ENCODE measurements around the gene CDHR2. TPM values are rescaled to one million over a fixed set of nuclear protein-coding genes. Genes with fewer than 3 reads are reported as not detected.

CDHR2 gene
- total RNA-seq, 2 donors from 2014 or later: 0.37 to 0.89 TPM

DNA sequence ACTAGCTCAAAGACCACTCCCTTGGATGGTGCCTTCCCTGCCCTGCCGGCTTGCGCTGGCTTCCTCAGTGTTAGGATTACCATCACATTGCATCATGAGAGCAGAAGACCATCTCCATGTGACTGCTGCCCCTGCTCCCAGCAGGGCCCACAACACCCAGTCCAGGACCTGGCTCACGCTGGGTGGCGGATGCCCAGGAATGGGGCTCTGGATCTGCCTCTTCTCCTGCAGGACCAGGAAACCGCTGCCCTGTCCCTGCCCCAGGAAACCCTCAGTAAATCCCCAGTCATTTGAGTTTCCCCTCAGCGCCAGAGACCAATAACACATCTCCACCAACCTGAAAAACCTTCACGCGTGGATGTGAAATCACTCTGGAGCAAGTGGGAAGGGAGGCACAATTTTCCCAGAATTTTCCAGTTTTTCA, 8.7 kb upstream of the CDHR2 start:
- TF ChIP-seq, protein P1, sequence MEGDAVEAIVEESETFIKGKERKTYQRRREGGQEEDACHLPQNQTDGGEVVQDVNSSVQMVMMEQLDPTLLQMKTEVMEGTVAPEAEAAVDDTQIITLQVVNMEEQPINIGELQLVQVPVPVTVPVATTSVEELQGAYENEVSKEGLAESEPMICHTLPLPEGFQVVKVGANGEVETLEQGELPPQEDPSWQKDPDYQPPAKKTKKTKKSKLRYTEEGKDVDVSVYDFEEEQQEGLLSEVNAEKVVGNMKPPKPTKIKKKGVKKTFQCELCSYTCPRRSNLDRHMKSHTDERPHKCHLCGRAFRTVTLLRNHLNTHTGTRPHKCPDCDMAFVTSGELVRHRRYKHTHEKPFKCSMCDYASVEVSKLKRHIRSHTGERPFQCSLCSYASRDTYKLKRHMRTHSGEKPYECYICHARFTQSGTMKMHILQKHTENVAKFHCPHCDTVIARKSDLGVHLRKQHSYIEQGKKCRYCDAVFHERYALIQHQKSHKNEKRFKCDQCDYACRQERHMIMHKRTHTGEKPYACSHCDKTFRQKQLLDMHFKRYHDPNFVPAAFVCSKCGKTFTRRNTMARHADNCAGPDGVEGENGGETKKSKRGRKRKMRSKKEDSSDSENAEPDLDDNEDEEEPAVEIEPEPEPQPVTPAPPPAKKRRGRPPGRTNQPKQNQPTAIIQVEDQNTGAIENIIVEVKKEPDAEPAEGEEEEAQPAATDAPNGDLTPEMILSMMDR (conservative IDR thresholded peaks at IDR 0.05): no peak
- Mint-ChIP-seq H3K4me1 (peaks cover 35% of the 10 kb centered on the region), H3K27ac (peak overlapping the region; percentile 93), H3K9me3 (no peaks in the 10 kb centered on the region), H3K4me3 (no peak overlapping the region), H3K27me3 (ENCODE audit: insufficient read depth) (no peaks in the 10 kb centered on the region), H3K36me3 (ENCODE audit: low read depth) (no peaks in the 10 kb centered on the region)
- no peaks in the 10 kb centered on the region for H3K27me3 ChIP-seq (ENCODE audit: control insufficient read depth, insufficient read depth, low read length, poor library complexity, severe bottlenecking)
- H3K4me1 ChIP-seq (ENCODE audit: control insufficient read depth, insufficient read depth, low read length): peaks cover 12% of the 10 kb centered on the region
- no peaks in the 10 kb centered on the region for H3K9me3 ChIP-seq (ENCODE audit: control insufficient read depth, low read length)
- H3K36me3 ChIP-seq (ENCODE audit: control insufficient read depth, insufficient read depth, low read length): peaks cover under 1% of the 10 kb centered on the region
- no peak overlapping the region for H3K4me3 ChIP-seq (ENCODE audit: low read length)
- no peak overlapping the region for H3K9ac ChIP-seq (ENCODE audit: extremely low read depth, low read length, poor library complexity, severe bottlenecking)
- peak; percentile 47 for DNase-seq
- 91 to 94% methylated on average over 5 to 8 of the region's 8 CpGs for WGBS, 2 experiments (ENCODE audit: insufficient coverage in 1 of 2, insufficient read length in 1 of 2)
- H3K27ac ChIP-seq (ENCODE audit: low read depth, low read length): no peak overlapping the region

DNA sequence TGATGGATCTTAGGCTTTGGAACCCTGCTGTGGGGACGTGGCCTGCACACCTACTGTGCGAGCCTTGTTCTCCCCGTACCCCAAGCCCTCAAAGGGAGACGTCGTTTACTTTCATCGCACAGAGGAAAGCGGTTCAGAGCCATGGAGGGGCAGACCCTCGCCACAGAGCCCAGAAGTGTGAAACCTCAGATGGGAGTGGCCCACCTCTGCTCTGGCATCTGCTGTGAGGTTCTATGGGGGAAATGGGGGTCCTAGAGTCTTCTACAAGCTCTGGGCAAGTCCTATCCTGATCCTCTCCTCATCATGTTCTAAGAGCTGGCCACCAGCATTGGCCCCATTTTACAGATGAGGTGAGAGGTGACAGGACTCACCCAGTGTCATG, 8.2 kb upstream of the CDHR2 start:
- Mint-ChIP-seq H3K27ac (peak overlapping the region; percentile 93), H3K36me3 (ENCODE audit: low read depth) (no peaks in the 10 kb centered on the region), H3K4me3 (no peak overlapping the region), H3K4me1 (peaks cover 35% of the 10 kb centered on the region), H3K9me3 (no peaks in the 10 kb centered on the region), H3K27me3 (ENCODE audit: insufficient read depth) (no peaks in the 10 kb centered on the region)
- Histone ChIP-seq H3K27me3 (ENCODE audit: control insufficient read depth, insufficient read depth, low read length, poor library complexity, severe bottlenecking) (no peaks in the 10 kb centered on the region), H3K36me3 (ENCODE audit: control insufficient read depth, insufficient read depth, low read length) (no peaks in the 10 kb centered on the region), H3K4me3 (ENCODE audit: low read length) (peak overlapping the region; percentile 83), H3K27ac (ENCODE audit: low read depth, low read length) (no peak overlapping the region), H3K9ac (ENCODE audit: extremely low read depth, low read length, poor library complexity, severe bottlenecking) (peak overlapping the region; percentile 34), H3K9me3 (ENCODE audit: control insufficient read depth, low read length) (no peaks in the 10 kb centered on the region), H3K4me1 (ENCODE audit: control insufficient read depth, insufficient read depth, low read length) (peaks cover 12% of the 10 kb centered on the region)
- 91 to 96% methylated on average over 8 of the region's 8 CpGs for WGBS, 2 experiments (ENCODE audit: insufficient coverage in 1 of 2, insufficient read length in 1 of 2)
- TF ChIP-seq, protein P1 (conservative IDR thresholded peaks at IDR 0.05): no peak
- DNase-seq: peak; percentile 43

DNA sequence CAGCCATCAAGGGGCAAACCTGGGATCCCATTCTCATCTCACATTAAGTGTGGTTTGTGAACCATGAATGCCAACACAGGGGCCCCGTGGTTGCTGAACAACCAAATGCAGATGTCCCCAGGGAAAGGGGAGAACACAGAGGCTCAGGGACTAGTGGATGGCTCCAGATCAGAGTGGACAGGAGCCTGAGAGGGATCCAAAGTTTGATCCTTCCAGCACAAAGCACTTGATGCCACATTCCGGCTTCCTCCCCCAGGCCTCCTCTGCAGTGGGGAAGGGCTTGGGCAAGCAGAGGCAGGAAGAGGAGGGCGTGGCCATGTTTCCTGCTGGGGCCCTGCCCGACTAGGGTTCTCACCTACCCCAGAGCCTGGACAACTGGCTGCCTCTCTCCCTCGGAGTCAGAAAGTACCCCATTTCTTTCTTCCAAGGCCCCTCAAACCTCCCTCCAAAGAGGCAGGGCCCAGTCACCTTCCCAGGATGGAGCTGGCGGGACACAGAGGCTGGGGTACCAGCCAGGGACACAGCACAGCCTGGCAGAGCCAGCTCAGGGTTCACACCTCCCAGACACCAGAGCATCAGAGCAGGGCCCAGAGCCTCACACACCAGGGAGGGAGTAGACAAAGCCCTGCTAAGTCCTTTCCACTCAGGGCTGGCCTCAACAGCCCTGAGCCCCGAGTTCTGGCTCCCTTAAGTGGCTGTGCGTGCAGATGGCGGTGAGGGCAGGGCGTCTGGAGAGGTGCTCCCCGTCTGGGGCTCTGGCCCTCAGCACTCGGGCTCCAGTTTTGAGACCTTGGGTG, 7.6 kb upstream of the CDHR2 start:
- no peaks in the 10 kb centered on the region for H3K27me3 Mint-ChIP-seq (ENCODE audit: insufficient read depth)
- no peaks in the 10 kb centered on the region for H3K9me3 Mint-ChIP-seq
- H3K36me3 Mint-ChIP-seq (ENCODE audit: low read depth): no peaks in the 10 kb centered on the region
- Histone ChIP-seq H3K4me1 (ENCODE audit: control insufficient read depth, insufficient read depth, low read length) (peaks cover 12% of the 10 kb centered on the region), H3K27ac (ENCODE audit: low read depth, low read length) (no peak overlapping the region), H3K27me3 (ENCODE audit: control insufficient read depth, insufficient read depth, low read length, poor library complexity, severe bottlenecking) (no peaks in the 10 kb centered on the region), H3K36me3 (ENCODE audit: control insufficient read depth, insufficient read depth, low read length) (peaks cover 2% of the 10 kb centered on the region), H3K9me3 (ENCODE audit: control insufficient read depth, low read length) (no peaks in the 10 kb centered on the region), H3K4me3 (ENCODE audit: low read length) (peak overlapping the region; percentile 83), H3K9ac (ENCODE audit: extremely low read depth, low read length, poor library complexity, severe bottlenecking) (peak overlapping the region; percentile 34)
- TF ChIP-seq, protein P1 (conservative IDR thresholded peaks at IDR 0.05): no peak
- H3K27ac Mint-ChIP-seq: peak overlapping the region; percentile 93
- peak; percentile 91 for DNase-seq
- WGBS, 2 experiments (ENCODE audit: insufficient coverage in 1 of 2, insufficient read length in 1 of 2): 51 to 56% methylated on average over 10 to 12 of the region's 12 CpGs
- peak overlapping the region; percentile 74 for H3K4me3 Mint-ChIP-seq
- H3K4me1 Mint-ChIP-seq: peaks cover 35% of the 10 kb centered on the region

Measured in endodermal cell (in vitro differentiated cells).